Measurements from ENCODE around the gene PDE8A. TPM values are rescaled to one million over a fixed set of nuclear protein-coding genes. Genes with fewer than 3 reads are reported as not detected.

PDE8A gene
- total RNA-seq, 1 experiment from 2014 or later = 44.2 TPM

GRCh38 chr15:84946772-84947489, 34.7 kb upstream of the PDE8A start:
- no peak for DNase-seq
- no peak for ATAC-seq
- CTCF ChIA-PET = no interaction called here

DNA sequence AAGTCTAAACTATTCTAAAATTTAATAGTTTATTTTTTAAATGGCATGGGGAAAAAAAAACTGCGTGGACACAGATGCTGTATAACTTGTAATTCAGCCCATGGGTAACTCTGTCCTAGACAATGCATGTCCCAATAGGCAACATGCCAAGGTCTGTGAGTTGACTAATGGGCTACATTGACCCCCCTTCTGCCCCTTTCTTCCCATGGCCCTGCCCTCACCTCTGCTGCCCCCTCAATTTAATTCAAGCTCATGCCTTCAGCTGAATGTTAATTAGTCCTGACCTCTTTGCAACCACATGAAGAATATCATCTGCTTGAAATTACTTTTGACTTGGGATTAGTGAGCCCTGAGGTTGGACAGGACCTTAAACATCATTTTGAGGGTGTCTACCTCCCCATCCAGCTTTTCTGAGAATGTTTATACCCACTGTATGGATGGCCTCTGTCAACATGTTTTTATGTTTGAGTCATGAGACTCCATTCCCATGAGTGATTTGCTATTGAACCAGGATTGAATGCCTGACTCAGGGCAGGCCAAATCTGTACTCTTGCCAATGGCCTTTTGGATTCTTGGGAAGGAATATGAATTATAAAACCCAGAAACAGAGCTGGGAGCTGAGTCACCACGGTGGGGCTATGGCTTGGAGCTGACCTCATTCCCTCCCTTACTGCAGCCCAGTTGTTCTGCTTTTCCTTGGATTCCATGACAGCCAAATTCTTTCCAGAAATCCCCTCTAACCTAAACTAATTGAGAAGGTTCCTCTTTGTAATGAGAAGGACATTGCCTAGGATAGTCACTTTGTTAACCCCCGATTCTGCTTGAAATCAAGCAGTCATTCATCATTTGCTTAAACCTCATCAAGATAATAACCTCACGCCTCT, 33.5 kb upstream of the PDE8A start:
- no TSS peak for BruUV-seq (replicated peaks)

More at GRCh38 chr15:84946772-84947489, 34.7 kb upstream of the PDE8A start:
- intact Hi-C loops (cut with micrococcal nuclease) = no loop called here
- peaks cover 32% of the 10 kb centered on the region for H3K4me1 ChIP-seq (ENCODE audit: insufficient read depth, low read length)
- H3K9ac ChIP-seq (ENCODE audit: low read length) = peak overlapping the region; percentile 68; the same call in 1 of the 2 replicates
- TF ChIP-seq CTCF (conservative IDR thresholded peaks at IDR 0.05; ENCODE audit: low read depth, low read length) (no peak), EZH2phosphoT487 (IDR thresholded peaks at IDR 0.05; ENCODE audit: borderline replicate concordance, low read length) (no peak), EZH2 (IDR thresholded peaks at IDR 0.05; ENCODE audit: low read length, unreplicated experiment) (no peak)
- H3K79me2 ChIP-seq (ENCODE audit: low read length) = no peaks in the 10 kb centered on the region
- H3K4me3 ChIP-seq (ENCODE audit: low read length) = no peak overlapping the region
- H3F3A ChIP-seq (ENCODE audit: low read length, unreplicated experiment) = no peaks in the 10 kb centered on the region
- BruUV-seq (replicated peaks) = no TSS peak
- H3K9me3 ChIP-seq (ENCODE audit: low read length) = no peaks in the 10 kb centered on the region
- H3K4me2 ChIP-seq (ENCODE audit: low read length) = peak overlapping the region; percentile 60; the same call in 1 of the 2 replicates
- H3K9me2 ChIP-seq (replicated peaks; ENCODE audit: low read length) = no peaks in the 10 kb centered on the region
- POLR2A ChIA-PET (ENCODE audit: unreplicated experiment) = interaction anchor here (0.6 kb wide), 1 partner anchor 169 kb away, joined by 4 read pairs; no protein-coding TSS in a partner anchor
- no peaks in the 10 kb centered on the region for H3K27me3 ChIP-seq (ENCODE audit: low read length)
- peak overlapping the region; percentile 97 for H3K27ac ChIP-seq (ENCODE audit: low read length)
- no peak overlapping the region for H2AFZ ChIP-seq (ENCODE audit: low read length)
- H4K20me1 ChIP-seq (ENCODE audit: low read length) = no peaks in the 10 kb centered on the region
- H3K36me3 ChIP-seq (ENCODE audit: low read depth, low read length) = no peaks in the 10 kb centered on the region

More for the DNA sequence above, 33.5 kb upstream of the PDE8A start:
- CTCF ChIA-PET = no interaction called here
- Histone ChIP-seq H3K27me3 (ENCODE audit: low read length) (no peaks in the 10 kb centered on the region), H3K4me1 (ENCODE audit: insufficient read depth, low read length) (peaks cover 32% of the 10 kb centered on the region), H3K9ac (ENCODE audit: low read length) (peak overlapping the region; percentile 68), H3K4me2 (ENCODE audit: low read length) (peak overlapping the region; percentile 60), H3K9me3 (ENCODE audit: low read length) (no peaks in the 10 kb centered on the region), H3K4me3 (ENCODE audit: low read length) (peak overlapping the region; percentile 18; the same call in 1 of the 2 replicates), H4K20me1 (ENCODE audit: low read length) (no peaks in the 10 kb centered on the region), H2AFZ (ENCODE audit: low read length) (no peak overlapping the region), H3K36me3 (ENCODE audit: low read depth, low read length) (no peaks in the 10 kb centered on the region), H3K27ac (ENCODE audit: low read length) (peak overlapping the region; percentile 97), H3F3A (ENCODE audit: low read length, unreplicated experiment) (no peaks in the 10 kb centered on the region), H3K79me2 (ENCODE audit: low read length) (no peaks in the 10 kb centered on the region), H3K9me2 (replicated peaks; ENCODE audit: low read length) (no peaks in the 10 kb centered on the region)
- DNase-seq = peak; percentile 96
- TF ChIP-seq EZH2 (IDR thresholded peaks at IDR 0.05; ENCODE audit: low read length, unreplicated experiment) = no peak
- TF ChIP-seq CTCF (conservative IDR thresholded peaks at IDR 0.05; ENCODE audit: low read depth, low read length) = no peak
- no peak for TF ChIP-seq EZH2phosphoT487 (IDR thresholded peaks at IDR 0.05; ENCODE audit: borderline replicate concordance, low read length)
- intact Hi-C loops (cut with micrococcal nuclease) = no loop called here
- POLR2A ChIA-PET (ENCODE audit: unreplicated experiment) = interaction anchor here (0.6 kb wide), 1 partner anchor 167 kb away, joined by 4 read pairs; no protein-coding TSS in a partner anchor
- ATAC-seq = peak; percentile 83

Data from PC-3 (cell line).